Cardiac muscle cell (in vitro differentiated cells and primary cell): ENCODE results near the gene UXT. TPM values are rescaled to one million over a fixed set of nuclear protein-coding genes. Genes with fewer than 3 reads are reported as not detected.
"Not testable (repeated sequence)": the region's sequence is repeated elsewhere in the genome, so short reads cannot be mapped to it uniquely, and the experiment has no call there.

Experiments used
- DNase-seq, 2 donors: peaks; one replicate each; pipeline versions ENCODE4 v3.0.0 to v3.0.0-alpha.2; 2010 to 2017; ENCODE audit warnings: low read depth in 1 of 2, low spot score in 1 of 2
- H3K27ac ChIP-seq: fragments of 200-600 bp; sonication (generic); 2 replicates; pipeline ENCODE4 v1.5.1; 2016
- H3K27me3 ChIP-seq: fragments of 200-600 bp; sonication (generic); 2 replicates; pipeline ENCODE4 v1.6.0; 2016; ENCODE audit warnings: control low read depth
- H3K36me3 ChIP-seq: fragments of 200-600 bp; sonication (generic); 2 replicates; pipeline ENCODE4 v1.5.1; 2016; ENCODE audit warnings: control low read depth
- H3K4me1 ChIP-seq: fragments of 200-600 bp; sonication (generic); 2 replicates; pipeline ENCODE4 v1.8.1; 2017; ENCODE audit warnings: low read depth, mild to moderate bottlenecking, mixed run types
- H3K4me3 ChIP-seq: fragments of 200-600 bp; sonication (generic); 2 replicates; pipeline ENCODE4 v1.5.1; 2016; ENCODE audit warnings: mild to moderate bottlenecking
- H3K9me3 ChIP-seq: fragments of 200-600 bp; sonication (generic); 2 replicates; pipeline ENCODE4 v1.5.1; 2017; ENCODE audit warnings: low read depth, mild to moderate bottlenecking, control low read depth
- polyA plus RNA-seq: library from polyadenylated mRNA; unstranded; fragments of >200 nt; fragmentation: Nextera tagmentation; extraction: Ambion mirVana; gene quantifications from 2 replicates; pipeline ENCODE4 v1.2.1, GENCODE V29; 2016
- total RNA-seq: library from RNA; depleted of rRNA; stranded (reverse); fragments of >200 nt; gene quantifications from 2 replicates; pipeline ENCODE4 v1.2.3, GENCODE V29; 2016
- TF ChIP-seq, protein P1 (sequence below): IDR thresholded peaks from 2 replicates; pipeline ENCODE4 v1.5.1; 2012; ENCODE audit warnings: low read depth, mild to moderate bottlenecking, low read length

Gene UXT
- total and polyA plus RNA-seq, 2 experiments from 2014 or later = 84.0 to 151 TPM

DNA sequence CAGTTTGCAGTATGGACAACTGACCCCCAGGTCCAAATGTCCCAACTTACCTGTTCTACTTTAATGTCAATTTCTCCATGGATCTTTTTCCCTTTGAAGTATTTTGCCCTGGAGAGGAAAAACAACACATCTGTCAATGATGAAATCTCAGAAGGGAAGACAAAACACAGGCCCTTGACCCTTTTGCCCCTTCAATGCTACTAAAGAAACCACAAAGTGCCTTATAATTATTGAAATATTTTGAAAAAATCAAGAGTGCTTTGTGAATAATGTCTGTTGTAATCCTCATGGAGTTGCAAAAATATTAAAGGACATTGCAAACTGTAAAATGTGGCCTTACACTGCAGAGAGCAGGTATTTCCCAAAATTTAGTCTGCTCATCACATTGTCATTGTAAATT lies 51.9 kb downstream of the UXT start:
- TF ChIP-seq, protein P1, sequence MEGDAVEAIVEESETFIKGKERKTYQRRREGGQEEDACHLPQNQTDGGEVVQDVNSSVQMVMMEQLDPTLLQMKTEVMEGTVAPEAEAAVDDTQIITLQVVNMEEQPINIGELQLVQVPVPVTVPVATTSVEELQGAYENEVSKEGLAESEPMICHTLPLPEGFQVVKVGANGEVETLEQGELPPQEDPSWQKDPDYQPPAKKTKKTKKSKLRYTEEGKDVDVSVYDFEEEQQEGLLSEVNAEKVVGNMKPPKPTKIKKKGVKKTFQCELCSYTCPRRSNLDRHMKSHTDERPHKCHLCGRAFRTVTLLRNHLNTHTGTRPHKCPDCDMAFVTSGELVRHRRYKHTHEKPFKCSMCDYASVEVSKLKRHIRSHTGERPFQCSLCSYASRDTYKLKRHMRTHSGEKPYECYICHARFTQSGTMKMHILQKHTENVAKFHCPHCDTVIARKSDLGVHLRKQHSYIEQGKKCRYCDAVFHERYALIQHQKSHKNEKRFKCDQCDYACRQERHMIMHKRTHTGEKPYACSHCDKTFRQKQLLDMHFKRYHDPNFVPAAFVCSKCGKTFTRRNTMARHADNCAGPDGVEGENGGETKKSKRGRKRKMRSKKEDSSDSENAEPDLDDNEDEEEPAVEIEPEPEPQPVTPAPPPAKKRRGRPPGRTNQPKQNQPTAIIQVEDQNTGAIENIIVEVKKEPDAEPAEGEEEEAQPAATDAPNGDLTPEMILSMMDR = no peak
- no peaks in the 10 kb centered on the region for H3K4me1 ChIP-seq
- H3K36me3 ChIP-seq = no peaks in the 10 kb centered on the region
- no peak overlapping the region for H3K27ac ChIP-seq
- no peaks in the 10 kb centered on the region for H3K9me3 ChIP-seq
- no peak overlapping the region for H3K4me3 ChIP-seq
- peak in 1 of 2 donors; percentile 39 for DNase-seq
- H3K27me3 ChIP-seq = no peaks in the 10 kb centered on the region

DNA sequence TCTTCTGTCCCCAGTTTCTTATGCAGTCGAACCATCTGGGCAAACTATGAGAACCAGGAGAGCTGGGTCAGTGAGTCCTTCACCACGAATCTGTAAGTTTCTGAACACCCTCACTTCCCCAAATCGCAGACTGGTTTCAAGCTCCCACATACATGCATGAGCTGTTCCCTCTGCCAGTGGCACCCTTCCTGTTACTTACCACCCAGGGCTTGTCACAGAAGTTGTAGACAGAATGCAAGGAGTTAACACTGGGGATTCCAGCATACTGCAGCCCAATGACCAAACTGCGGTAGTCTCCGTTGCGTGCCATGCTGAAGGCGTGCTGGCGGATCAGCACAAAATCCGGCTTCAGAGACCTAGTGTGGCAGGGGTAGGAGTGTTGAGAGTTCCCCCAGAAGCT lies 54.0 kb downstream of the UXT start:
- Histone ChIP-seq H3K27ac (no peak overlapping the region), H3K9me3 (no peaks in the 10 kb centered on the region), H3K4me3 (no peak overlapping the region), H3K4me1 (no peaks in the 10 kb centered on the region), H3K27me3 (no peaks in the 10 kb centered on the region), H3K36me3 (no peaks in the 10 kb centered on the region)
- DNase-seq = no peak
- TF ChIP-seq, protein P1 = no peak

DNA sequence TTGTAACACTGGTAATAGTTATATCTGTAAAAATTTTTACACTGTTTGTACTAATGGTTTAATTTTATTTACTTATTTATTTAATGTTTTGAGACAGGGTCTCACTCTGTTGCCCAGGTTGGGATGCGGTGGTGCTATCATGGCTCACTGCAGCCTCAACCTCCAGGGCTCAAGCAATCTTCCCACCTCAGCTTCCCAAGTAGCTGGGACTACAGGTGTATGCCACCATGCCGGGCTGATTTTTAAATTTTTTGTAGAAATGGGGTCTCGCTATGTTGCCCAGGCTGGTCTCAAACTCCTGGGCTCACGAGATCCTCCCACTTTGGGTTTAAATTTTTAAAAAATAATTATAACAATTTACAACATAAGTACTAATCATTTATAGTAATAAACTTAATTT lies 55.9 kb downstream of the UXT start:
- not testable (repeated sequence) for H3K9me3 ChIP-seq, H3K4me1 ChIP-seq, H3K27me3 ChIP-seq, H3K4me3 ChIP-seq, H3K36me3 ChIP-seq, DNase-seq, H3K27ac ChIP-seq

Other genes starting within 250 kb of the UXT start
- gene ZNF41, start 176.0 kb downstream of the UXT start, total RNA-seq = 5.4 and 5.6 TPM in 2 replicates
- gene ZNF41, start 176.0 kb downstream of the UXT start, polyA plus RNA-seq = 4.4 and 4.5 TPM in 2 replicates
- gene ARAF, start 98.0 kb downstream of the UXT start, total RNA-seq = 44.1 and 45.5 TPM in 2 replicates
- 72.9 and 87.3 TPM in 2 replicates for gene ARAF, start 98.0 kb downstream of the UXT start, polyA plus RNA-seq
- 54.4 and 113 TPM in 2 replicates for gene TIMP1, start 76.7 kb downstream of the UXT start, total RNA-seq
- 147 and 247 TPM in 2 replicates for gene TIMP1, start 76.7 kb downstream of the UXT start, polyA plus RNA-seq
- gene SYN1, start 39.3 kb downstream of the UXT start, total RNA-seq = 1.8 and 2.0 TPM in 2 replicates
- gene SYN1, start 39.3 kb downstream of the UXT start, polyA plus RNA-seq = 10.8 and 12.6 TPM in 2 replicates
- 0.07 and 0.09 TPM in 2 replicates for gene CFP, start 29.2 kb downstream of the UXT start, total RNA-seq
- gene CFP, start 29.2 kb downstream of the UXT start, polyA plus RNA-seq = 0.13 TPM in 1 of 2 replicates, not detected in the other
- 36.6 and 39.4 TPM in 2 replicates for gene ELK1, start 8.6 kb downstream of the UXT start, total RNA-seq
- 20.6 and 32.3 TPM in 2 replicates for gene ELK1, start 8.6 kb downstream of the UXT start, polyA plus RNA-seq
- gene ZNF81, start 177.7 kb upstream of the UXT start, total RNA-seq = 4.3 and 12.7 TPM in 2 replicates
- 6.9 and 7.3 TPM in 2 replicates for gene ZNF81, start 177.7 kb upstream of the UXT start, polyA plus RNA-seq